ENCODE results near the gene HRK.

The HRK gene

GRCh38 chr12:116807546-116807945, 73.7 kb downstream of the HRK start:
- no peak for TF ChIP-seq CTCF (conservative IDR thresholded peaks at IDR 0.05; ENCODE audit: low read depth, low read length)
- no peak for DNase-seq (ENCODE audit: low read depth)
- no peak overlapping the region for H3K4me3 ChIP-seq (ENCODE audit: low read length)

- no peak overlapping the region for H3K4me3 ChIP-seq (ENCODE audit: low read length)
- DNase-seq (ENCODE audit: low read depth): no peak
- no peak for TF ChIP-seq CTCF (conservative IDR thresholded peaks at IDR 0.05; ENCODE audit: low read depth, low read length)
These were observed 74.3 kb downstream of the HRK start for GRCh38 chr12:116806845-116807440.

All from retinal pigment epithelial cell (primary cell).